HL-60/S4 treated with retinoic acid at 250 ng/mL for 4 days and 3 days (cell line): ENCODE measurements around the gene GLG1.
"Not testable (repeated sequence)": the region's sequence is repeated elsewhere in the genome, so short reads cannot be mapped to it uniquely, and the experiment has no call there.

Source experiments
- in situ Hi-C: fragments of 300-500 bp; cut with MboI; formaldehyde crosslinking; loops from 2 replicates; pipeline ENCODE4 v1.7.0; 2022; ENCODE audit warnings: low sequenced_read_pairs

The GLG1 gene

GRCh38 chr16:74606521-74607309 lies at the start of gene GLG1:
Gene GLG1, minus strand, starts transcription at chr16:74607114. Its CDS starts 20 bp downstream, at chr16:74607094.
- in situ Hi-C loops: no loop called here

GRCh38 chr16:74654536-74655050 lies 47.7 kb upstream of the GLG1 start:
- in situ Hi-C loops: no loop called here

- in situ Hi-C loops: not testable (repeated sequence)
Measured at GRCh38 chr16:74652883-74653282, 46.0 kb upstream of the GLG1 start.

GRCh38 chr16:74652249-74652648 lies 45.3 kb upstream of the GLG1 start:
- in situ Hi-C loops: no loop called here

GRCh38 chr16:74651841-74652240 lies 44.9 kb upstream of the GLG1 start:
- in situ Hi-C loops: no loop called here

GRCh38 chr16:74650966-74651567 lies 44.2 kb upstream of the GLG1 start:
- in situ Hi-C loops: no loop called here

GRCh38 chr16:74649839-74650504 lies 43.1 kb upstream of the GLG1 start:
- in situ Hi-C loops: no loop called here

- in situ Hi-C loops: no loop called here
Measured at GRCh38 chr16:74641969-74642368, 35.1 kb upstream of the GLG1 start.

- in situ Hi-C loops: no loop called here
Measured at GRCh38 chr16:74637742-74638453, 31.0 kb upstream of the GLG1 start.

- in situ Hi-C loops: no loop called here
Measured at GRCh38 chr16:74635303-74635702, 28.4 kb upstream of the GLG1 start.

- in situ Hi-C loops: no loop called here
Measured at GRCh38 chr16:74633686-74634085, 26.8 kb upstream of the GLG1 start.

GRCh38 chr16:74627506-74628220 lies 20.7 kb upstream of the GLG1 start:
- in situ Hi-C loops: no loop called here

GRCh38 chr16:74626741-74627416 lies 20.0 kb upstream of the GLG1 start:
- in situ Hi-C loops: no loop called here

- in situ Hi-C loops: no loop called here
Measured at GRCh38 chr16:74625500-74626350, 18.8 kb upstream of the GLG1 start.

GRCh38 chr16:74623839-74624235 lies 16.9 kb upstream of the GLG1 start:
- in situ Hi-C loops: no loop called here

GRCh38 chr16:74623214-74623838 lies 16.4 kb upstream of the GLG1 start:
- in situ Hi-C loops: no loop called here

- in situ Hi-C loops: no loop called here
Measured at GRCh38 chr16:74622005-74622404, 15.1 kb upstream of the GLG1 start.

- in situ Hi-C loops: no loop called here
Measured at GRCh38 chr16:74617206-74617788, 10.4 kb upstream of the GLG1 start.
